Stimulated activated CD4-positive, alpha-beta T cell treated with anti-CD3 and anti-CD28 coated beads, Interleukin-15, amount 100 ng/mL, for 1 hour (primary cell): ENCODE measurements around the gene ARHGEF7.

ENCODE experiments used
- DNase-seq, 2 donors: peaks; one replicate each; pipeline ENCODE4 v3.0.0-alpha.2; 2020; ENCODE audit warnings: low read depth in 1 of 2, low spot score in 1 of 2

The ARHGEF7 gene

GRCh38 chr13:111292710-111293485, 177.8 kb downstream of the ARHGEF7 start:
- no peak for DNase-seq

- DNase-seq: no peak
Measured at GRCh38 chr13:111295886-111296285, 180.8 kb downstream of the ARHGEF7 start.

- no peak for DNase-seq
Measured at GRCh38 chr13:111296417-111296816, 181.3 kb downstream of the ARHGEF7 start.

GRCh38 chr13:111298214-111298975, 183.3 kb downstream of the ARHGEF7 start:
- no peak for DNase-seq

- no peak for DNase-seq
Measured at GRCh38 chr13:111302045-111302726, 187.1 kb downstream of the ARHGEF7 start.

GRCh38 chr13:111303559-111303958, 188.4 kb downstream of the ARHGEF7 start:
- no peak for DNase-seq

GRCh38 chr13:111304041-111304544, 189.0 kb downstream of the ARHGEF7 start:
- no peak for DNase-seq

- DNase-seq: no peak
Measured at GRCh38 chr13:111304603-111305289, 189.6 kb downstream of the ARHGEF7 start.

GRCh38 chr13:111312944-111313590, 198.0 kb downstream of the ARHGEF7 start:
- no peak for DNase-seq

- no peak for DNase-seq
Measured at GRCh38 chr13:111313911-111314425, 198.9 kb downstream of the ARHGEF7 start.

GRCh38 chr13:111314852-111315251, 199.7 kb downstream of the ARHGEF7 start:
- no peak for DNase-seq

- DNase-seq: no peak
Measured at GRCh38 chr13:111315347-111315995, 200.4 kb downstream of the ARHGEF7 start.

- no peak for DNase-seq
Measured at GRCh38 chr13:111316161-111316730, 201.1 kb downstream of the ARHGEF7 start.

GRCh38 chr13:111317042-111317550, 202.0 kb downstream of the ARHGEF7 start:
- DNase-seq: no peak

- DNase-seq: no peak
Measured at GRCh38 chr13:111317571-111318345, 202.6 kb downstream of the ARHGEF7 start.

- no peak for DNase-seq
Measured at GRCh38 chr13:111318386-111318785, 203.3 kb downstream of the ARHGEF7 start.

GRCh38 chr13:111319521-111319920, 204.4 kb downstream of the ARHGEF7 start:
- no peak for DNase-seq
